Body of pancreas (tissue), 4 donors: ENCODE results near the gene SYNE3.

ENCODE experiments used
- CTCF ChIP-seq, 7 experiments: fragments of 450-650 bp in 4 of 7; fragments of 200-600 bp in 3 of 7; sonication (generic) in 3 of 7; IDR thresholded peaks; one replicate each; pipeline ENCODE4 v1.5.1; 2016 to 2019; ENCODE audit warnings: antibody characterized with exemption in 7 of 7
- POLR2A ChIP-seq, 3 donors: fragments of 450-650 bp; IDR thresholded peaks; one replicate each; pipeline ENCODE4 v1.6.1; 2016; ENCODE audit warnings: antibody characterized with exemption in 3 of 3, mild to moderate bottlenecking in 2 of 3

GRCh38 chr14:95544588-95544987 is 28.1 kb upstream of the SYNE3 start:
- TF ChIP-seq CTCF (IDR thresholded peaks at IDR 0.05) (no peak), POLR2A (IDR thresholded peaks at IDR 0.05) (no peak)
